H1 (cell line): ENCODE measurements around the gene SLC30A10. TPM values are rescaled to one million over a fixed set of nuclear protein-coding genes. Genes with fewer than 3 reads are reported as not detected.
A peak's percentile ranks its signal among the peaks of the same experiment; 100 is the strongest.

Source experiments
- CTBP2 ChIP-seq: IDR thresholded peaks from 2 replicates; pipeline ENCODE4 v1.7.0; 2011; ENCODE audit warnings: borderline replicate concordance, mild to moderate bottlenecking, moderate library complexity, mixed read lengths, low read length; ENCODE audit not compliant: insufficient read depth, insufficient read length
- E2F6 ChIP-seq: IDR thresholded peaks from 2 replicates; pipeline ENCODE4 v1.6.1; 2012; ENCODE audit warnings: inconsistent platforms
- EGR1 ChIP-seq: IDR thresholded peaks from 2 replicates; pipeline ENCODE4 v1.6.1; 2011; ENCODE audit warnings: low read depth, low read length, borderline replicate concordance
- EP300 ChIP-seq, 2 experiments: IDR thresholded peaks; 1 replicate in 1 of 2; 2 replicates in 1 of 2; pipeline ENCODE4 v1.6.1; 2011 to 2012; ENCODE audit warnings: low read depth in 2 of 2, low read length in 2 of 2, mild to moderate bottlenecking in 2 of 2, borderline replicate concordance in 1 of 2, inconsistent platforms in 1 of 2, moderate library complexity in 1 of 2
- GTF2F1 ChIP-seq: IDR thresholded peaks from 2 replicates; pipeline ENCODE4 v1.6.1; 2012; ENCODE audit warnings: low read depth, low read length, improper control_type of control experiment, borderline replicate concordance
- JUND ChIP-seq: IDR thresholded peaks from 2 replicates; pipeline ENCODE4 v1.6.1; 2011; ENCODE audit warnings: mild to moderate bottlenecking, improper control_type of control experiment, low read length
- KDM1A ChIP-seq: fragments of 200-600, 300-600 bp; sonication (generic); IDR thresholded peaks from 2 replicates; pipeline ENCODE4 v1.7.1; 2016; ENCODE audit warnings: mild to moderate bottlenecking, low read length, borderline replicate concordance
- MAFK ChIP-seq: IDR thresholded peaks from 2 replicates; pipeline ENCODE4 v1.6.1; 2012; ENCODE audit warnings: low read depth, mild to moderate bottlenecking, improper control_type of control experiment, low read length
- POLR2A ChIP-seq, 2 experiments: IDR thresholded peaks; 1 replicate in 1 of 2; 2 replicates in 1 of 2; pipeline ENCODE4 v1.6.1; 2011; ENCODE audit warnings: low read depth in 2 of 2, low read length in 2 of 2, mild to moderate bottlenecking in 2 of 2; ENCODE audit errors: control extremely low read depth in 1 of 2
- RAD21 ChIP-seq, 2 experiments: IDR thresholded peaks in 1 of 2; conservative IDR thresholded peaks in 1 of 2; 2 replicates each; pipeline ENCODE4 v1.6.1; 2011; ENCODE audit warnings: low read depth in 2 of 2, low read length in 2 of 2, improper control_type of control experiment in 1 of 2, inconsistent platforms in 1 of 2, mild to moderate bottlenecking in 1 of 2, moderate library complexity in 1 of 2
- RBBP5 ChIP-seq: IDR thresholded peaks from 2 replicates; pipeline ENCODE4 v1.7.1; 2012; ENCODE audit warnings: low read depth, mild to moderate bottlenecking, inconsistent platforms, low read length, moderate library complexity, borderline replicate concordance
- RFX5 ChIP-seq: IDR thresholded peaks from 2 replicates; pipeline ENCODE4 v1.6.1; 2011; ENCODE audit warnings: low read depth, low read length, improper control_type of control experiment, borderline replicate concordance
- RXRA ChIP-seq: IDR thresholded peaks from 2 replicates; pipeline ENCODE4 v1.6.1; 2011; ENCODE audit warnings: low read depth, mild to moderate bottlenecking, low read length, moderate library complexity; ENCODE audit not compliant: insufficient read depth
- SAP30 ChIP-seq: fragments of 300-600 bp; sonication (generic); IDR thresholded peaks from 2 replicates; pipeline ENCODE4 v1.7.1; 2012; ENCODE audit warnings: low read length, moderate library complexity, mild to moderate bottlenecking, inconsistent platforms; ENCODE audit not compliant: insufficient read depth, insufficient replicate concordance
- SIN3A ChIP-seq, 2 experiments: IDR thresholded peaks in 1 of 2; conservative IDR thresholded peaks in 1 of 2; 2 replicates each; pipeline ENCODE4 v1.6.1; 2011 to 2012; ENCODE audit warnings: low read length in 2 of 2, improper control_type of control experiment in 1 of 2, low read depth in 1 of 2, mild to moderate bottlenecking in 1 of 2
- TAF1 ChIP-seq: IDR thresholded peaks from 2 replicates; pipeline ENCODE4 v1.6.1; 2011; ENCODE audit warnings: mild to moderate bottlenecking, low read depth, low read length
- TCF12 ChIP-seq: IDR thresholded peaks from 2 replicates; pipeline ENCODE4 v1.6.1; 2011; ENCODE audit warnings: low read depth, mild to moderate bottlenecking, low read length
- YY1 ChIP-seq: IDR thresholded peaks from 2 replicates; pipeline ENCODE4 v1.6.1; 2011; ENCODE audit warnings: low read depth, mild to moderate bottlenecking, low read length
- ZNF274 ChIP-seq: IDR thresholded peaks from 2 replicates; pipeline ENCODE4 v1.7.0; 2012; ENCODE audit warnings: low read length, borderline replicate concordance; ENCODE audit errors: extremely low read depth
- polyA plus RNA-seq, 7 experiments: library from polyadenylated mRNA; depleted of rRNA in 3 of 7; stranded (reverse) in 5 of 7; unstranded in 2 of 7; fragments of >200 nt in 5 of 7; fragments of 200-250 nt in 2 of 7; gene quantifications; 1 replicate in 5 of 7; 2 replicates in 1 of 7; 4 replicates in 1 of 7; pipeline versions ENCODE4 v1.2.1 to v1.2.3, GENCODE V29; 2011 to 2013; ENCODE audit warnings: missing spikeins in 2 of 7, mixed read lengths in 2 of 7
- total RNA-seq: library from RNA; stranded (reverse); fragmentation: NEBNext Ultra II Directional; extraction: Animal tissue kit (Norgen Biotek cat#: 25700); gene quantifications from 2 replicates; pipeline ENCODE4 v1.2.1, GENCODE V29; 2021
- TF ChIP-seq, protein P1 (sequence below): IDR thresholded peaks from 2 replicates; pipeline ENCODE4 v1.6.1; 2012; ENCODE audit warnings: inconsistent platforms

The SLC30A10 gene
- total and polyA plus RNA-seq, 2 of the 8 experiments (the other 6 are each of a cell fraction or from before 2014, with no cell fraction given) = 0.23 to 0.61 TPM

- TF ChIP-seq ZNF274 = no peak
- TF ChIP-seq POLR2A (IDR thresholded peaks at IDR 0.05; ENCODE audit: control extremely low read depth in 1 of 2, low read depth in 2 of 2, low read length in 2 of 2) = no peak
- TF ChIP-seq YY1 = no peak
- TF ChIP-seq, protein P1, sequence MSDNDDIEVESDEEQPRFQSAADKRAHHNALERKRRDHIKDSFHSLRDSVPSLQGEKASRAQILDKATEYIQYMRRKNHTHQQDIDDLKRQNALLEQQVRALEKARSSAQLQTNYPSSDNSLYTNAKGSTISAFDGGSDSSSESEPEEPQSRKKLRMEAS = peak; percentile 58
- TF ChIP-seq RAD21 (IDR thresholded peaks at IDR 0.05 in 1 of 2, conservative IDR thresholded peaks at IDR 0.05 in 1 of 2; ENCODE audit: low read depth in 2 of 2, low read length in 2 of 2) = no peak
- TF ChIP-seq RFX5 = no peak
- TF ChIP-seq EP300 (IDR thresholded peaks at IDR 0.05; ENCODE audit: borderline replicate concordance in 1 of 2, low read depth in 2 of 2, low read length in 2 of 2) = no peak
- no peak for TF ChIP-seq TCF12
- TF ChIP-seq SIN3A (conservative IDR thresholded peaks at IDR 0.05 in 1 of 2, IDR thresholded peaks at IDR 0.05 in 1 of 2; ENCODE audit: low read depth in 1 of 2, low read length in 2 of 2) = no peak
- TF ChIP-seq RBBP5 = no peak
- TF ChIP-seq E2F6 = peak; percentile 40; the same call in 1 of the 2 replicates
- TF ChIP-seq RXRA = no peak
- no peak for TF ChIP-seq TAF1
- no peak for TF ChIP-seq CTBP2
- no peak for TF ChIP-seq SAP30
- no peak for TF ChIP-seq EGR1
- TF ChIP-seq KDM1A = no peak
- no peak for TF ChIP-seq GTF2F1
- no peak for TF ChIP-seq JUND
- no peak for TF ChIP-seq MAFK
These were observed at the start of gene SLC30A10 (continued) for GRCh38 chr1:219927956-219928790.
